K562 (cell line): Measurements from ENCODE around the gene SRGAP3.

ENCODE experiments used
- CBX3 ChIP-seq, 2 experiments: IDR thresholded peaks; 1 replicate in 1 of 2; 2 replicates in 1 of 2; pipeline ENCODE4 v1.6.1; 2012; ENCODE audit warnings: inconsistent platforms in 2 of 2, low read length in 2 of 2, borderline replicate concordance in 1 of 2, control low read depth in 1 of 2
- E4F1 ChIP-seq: fragments of 250-450 bp; sonication (Bioruptor Pico); IDR thresholded peaks from 2 replicates; pipeline ENCODE4 v1.5.0; 2021; ENCODE audit warnings: mild to moderate bottlenecking, borderline replicate concordance
- EP300 ChIP-seq: IDR thresholded peaks from 2 replicates; pipeline ENCODE4 v1.6.1; 2012; ENCODE audit warnings: low read length, improper control_type of control experiment
- FOSL1 ChIP-seq: fragments of 200-800 bp; sonication (Bioruptor generic); conservative IDR thresholded peaks from 2 replicates; pipeline ENCODE4 v1.6.1; 2016; ENCODE audit warnings: missing genetic modification characterization, missing compliant biosample characterization

- TF ChIP-seq EP300 (no peak), FOSL1 (tag) (no peak), CBX3 (IDR thresholded peaks at IDR 0.05; ENCODE audit: borderline replicate concordance in 1 of 2, low read length in 2 of 2) (no peak), E4F1 (CRISPR knock-in tag) (no peak)
These were observed 10.9 kb upstream of the SRGAP3 start for GRCh38 chr3:9260305-9260704.
